LNCAP (cell line): ENCODE data around the gene PRLH.

Experiments used
- CTCF ChIP-seq: fragments of 450-650 bp; IDR thresholded peaks from 2 replicates; pipeline ENCODE4 v1.5.1; 2017; ENCODE audit warnings: mild to moderate bottlenecking

Gene PRLH

GRCh38 chr2:237616373-237616733 lies 50.0 kb downstream of the PRLH start:
- TF ChIP-seq CTCF = no peak
